Gastroesophageal sphincter (tissue), 3 donors: Measurements from ENCODE around the gene SLC4A8.

Experiments used
- EP300 ChIP-seq: sonication (generic); formaldehyde crosslinking; IDR thresholded peaks from one replicate; pipeline ENCODE4 v1.6.1; 2017; ENCODE audit warnings: antibody characterized with exemption, mild to moderate bottlenecking
- POLR2A ChIP-seq, 2 donors: fragments of 450-650 bp; IDR thresholded peaks; one replicate each; pipeline ENCODE4 v1.6.1; 2017; ENCODE audit warnings: antibody characterized with exemption in 2 of 2, mild to moderate bottlenecking in 2 of 2, moderate library complexity in 1 of 2
- POLR2AphosphoS5 ChIP-seq: sonication (generic); formaldehyde crosslinking; IDR thresholded peaks from one replicate; pipeline ENCODE4 v1.6.1; 2017; ENCODE audit warnings: antibody characterized with exemption
- TF ChIP-seq, protein P1 (sequence below), 4 experiments: fragments of 200-600 bp in 2 of 4; fragments of 450-650 bp in 2 of 4; sonication (generic) in 1 of 4; IDR thresholded peaks; one replicate each; pipeline ENCODE4 v1.5.1; 2017 to 2019; ENCODE audit warnings: antibody characterized with exemption in 4 of 4, mild to moderate bottlenecking in 2 of 4, moderate library complexity in 2 of 4

- TF ChIP-seq, protein P1, sequence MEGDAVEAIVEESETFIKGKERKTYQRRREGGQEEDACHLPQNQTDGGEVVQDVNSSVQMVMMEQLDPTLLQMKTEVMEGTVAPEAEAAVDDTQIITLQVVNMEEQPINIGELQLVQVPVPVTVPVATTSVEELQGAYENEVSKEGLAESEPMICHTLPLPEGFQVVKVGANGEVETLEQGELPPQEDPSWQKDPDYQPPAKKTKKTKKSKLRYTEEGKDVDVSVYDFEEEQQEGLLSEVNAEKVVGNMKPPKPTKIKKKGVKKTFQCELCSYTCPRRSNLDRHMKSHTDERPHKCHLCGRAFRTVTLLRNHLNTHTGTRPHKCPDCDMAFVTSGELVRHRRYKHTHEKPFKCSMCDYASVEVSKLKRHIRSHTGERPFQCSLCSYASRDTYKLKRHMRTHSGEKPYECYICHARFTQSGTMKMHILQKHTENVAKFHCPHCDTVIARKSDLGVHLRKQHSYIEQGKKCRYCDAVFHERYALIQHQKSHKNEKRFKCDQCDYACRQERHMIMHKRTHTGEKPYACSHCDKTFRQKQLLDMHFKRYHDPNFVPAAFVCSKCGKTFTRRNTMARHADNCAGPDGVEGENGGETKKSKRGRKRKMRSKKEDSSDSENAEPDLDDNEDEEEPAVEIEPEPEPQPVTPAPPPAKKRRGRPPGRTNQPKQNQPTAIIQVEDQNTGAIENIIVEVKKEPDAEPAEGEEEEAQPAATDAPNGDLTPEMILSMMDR (IDR thresholded peaks at IDR 0.05): no peak
- TF ChIP-seq POLR2AphosphoS5 (no peak), POLR2A (IDR thresholded peaks at IDR 0.05) (no peak), EP300 (no peak)
Observed at GRCh38 chr12:51527966-51528365, 103.3 kb downstream of the SLC4A8 start.
